22Rv1 (cell line): ENCODE measurements around the gene E2F1.

Source experiments
- ZFX ChIP-seq: fragments of 450-650 bp; IDR thresholded peaks from 2 replicates; pipeline ENCODE4 v1.6.1; 2017; ENCODE audit warnings: antibody characterized with exemption, borderline replicate concordance
- TF ChIP-seq, protein P1 (sequence below): fragments of 450-650 bp; IDR thresholded peaks from 2 replicates; pipeline ENCODE4 v1.5.1; 2017; ENCODE audit warnings: mild to moderate bottlenecking

DNA sequence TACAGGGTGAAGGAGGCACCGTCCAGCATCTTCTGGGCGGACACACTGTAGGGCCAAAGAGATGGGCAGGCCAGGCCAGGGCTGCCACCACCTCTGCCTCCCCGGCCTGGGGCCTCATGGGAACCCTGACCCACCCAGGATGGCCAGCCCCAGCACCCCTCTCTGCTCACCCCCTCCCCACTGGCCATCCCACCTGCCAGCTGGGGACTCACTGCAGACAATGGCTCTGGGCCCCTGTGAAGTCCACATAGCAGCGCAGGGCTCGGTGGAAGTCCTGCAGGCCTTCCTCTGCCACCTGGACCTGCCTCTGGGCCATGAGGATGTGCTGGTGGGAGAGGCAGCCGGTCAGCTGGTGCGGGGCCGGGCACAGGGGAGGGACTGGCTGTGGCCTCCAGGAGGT lies 27.7 kb downstream of the E2F1 start:
- TF ChIP-seq, protein P1, sequence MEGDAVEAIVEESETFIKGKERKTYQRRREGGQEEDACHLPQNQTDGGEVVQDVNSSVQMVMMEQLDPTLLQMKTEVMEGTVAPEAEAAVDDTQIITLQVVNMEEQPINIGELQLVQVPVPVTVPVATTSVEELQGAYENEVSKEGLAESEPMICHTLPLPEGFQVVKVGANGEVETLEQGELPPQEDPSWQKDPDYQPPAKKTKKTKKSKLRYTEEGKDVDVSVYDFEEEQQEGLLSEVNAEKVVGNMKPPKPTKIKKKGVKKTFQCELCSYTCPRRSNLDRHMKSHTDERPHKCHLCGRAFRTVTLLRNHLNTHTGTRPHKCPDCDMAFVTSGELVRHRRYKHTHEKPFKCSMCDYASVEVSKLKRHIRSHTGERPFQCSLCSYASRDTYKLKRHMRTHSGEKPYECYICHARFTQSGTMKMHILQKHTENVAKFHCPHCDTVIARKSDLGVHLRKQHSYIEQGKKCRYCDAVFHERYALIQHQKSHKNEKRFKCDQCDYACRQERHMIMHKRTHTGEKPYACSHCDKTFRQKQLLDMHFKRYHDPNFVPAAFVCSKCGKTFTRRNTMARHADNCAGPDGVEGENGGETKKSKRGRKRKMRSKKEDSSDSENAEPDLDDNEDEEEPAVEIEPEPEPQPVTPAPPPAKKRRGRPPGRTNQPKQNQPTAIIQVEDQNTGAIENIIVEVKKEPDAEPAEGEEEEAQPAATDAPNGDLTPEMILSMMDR: no peak
- TF ChIP-seq ZFX: no peak
